ENCODE results near the gene OR51T1. TPM values are rescaled to one million over a fixed set of nuclear protein-coding genes. Genes with fewer than 3 reads are reported as not detected.

Gene OR51T1, protein sequence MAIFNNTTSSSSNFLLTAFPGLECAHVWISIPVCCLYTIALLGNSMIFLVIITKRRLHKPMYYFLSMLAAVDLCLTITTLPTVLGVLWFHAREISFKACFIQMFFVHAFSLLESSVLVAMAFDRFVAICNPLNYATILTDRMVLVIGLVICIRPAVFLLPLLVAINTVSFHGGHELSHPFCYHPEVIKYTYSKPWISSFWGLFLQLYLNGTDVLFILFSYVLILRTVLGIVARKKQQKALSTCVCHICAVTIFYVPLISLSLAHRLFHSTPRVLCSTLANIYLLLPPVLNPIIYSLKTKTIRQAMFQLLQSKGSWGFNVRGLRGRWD
- not detected in 2 replicates for total RNA-seq
- not detected for total RNA-seq (2013)
- not detected in 2 replicates for polyA plus RNA-seq
- polyA minus RNA-seq = not detected in 2 replicates

DNA sequence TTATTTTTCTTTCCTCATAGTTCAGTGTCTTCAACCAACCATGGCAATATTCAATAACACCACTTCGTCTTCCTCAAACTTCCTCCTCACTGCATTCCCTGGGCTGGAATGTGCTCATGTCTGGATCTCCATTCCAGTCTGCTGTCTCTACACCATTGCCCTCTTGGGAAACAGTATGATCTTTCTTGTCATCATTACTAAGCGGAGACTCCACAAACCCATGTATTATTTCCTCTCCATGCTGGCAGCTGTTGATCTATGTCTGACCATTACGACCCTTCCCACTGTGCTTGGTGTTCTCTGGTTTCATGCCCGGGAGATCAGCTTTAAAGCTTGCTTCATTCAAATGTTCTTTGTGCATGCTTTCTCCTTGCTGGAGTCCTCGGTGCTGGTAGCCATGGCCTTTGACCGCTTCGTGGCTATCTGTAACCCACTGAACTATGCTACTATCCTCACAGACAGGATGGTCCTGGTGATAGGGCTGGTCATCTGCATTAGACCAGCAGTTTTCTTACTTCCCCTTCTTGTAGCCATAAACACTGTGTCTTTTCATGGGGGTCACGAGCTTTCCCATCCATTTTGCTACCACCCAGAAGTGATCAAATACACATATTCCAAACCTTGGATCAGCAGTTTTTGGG lies at the start of gene OR51T1:
Gene OR51T1 (plus strand): TSS at position 41 of the 641 bp plus-strand sequence. CDS start 0 bp downstream, at position 41.
- ATAC-seq (ENCODE audit: low read depth) = no peak
- H3K4me1 ChIP-seq (ENCODE audit: control insufficient read depth in 2 of 2, insufficient read depth in 2 of 2, low read length in 2 of 2) = no peaks in the 10 kb centered on the region
- Mint-ChIP-seq H3K4me1 (no peaks in the 10 kb centered on the region), H3K27ac (no peak within 1 kb of the TSS), H3K4me3 (no peak within 1 kb of the TSS), H3K9me3 (ENCODE audit: insufficient read depth) (no peaks in the 10 kb centered on the region), H3K27me3 (peaks cover 2% of the 10 kb centered on the region)
- no peaks in the 10 kb centered on the region for H4K20me1 ChIP-seq (ENCODE audit: control insufficient read depth, insufficient read depth, low read length, poor library complexity, severe bottlenecking)
- WGBS (ENCODE audit: insufficient coverage) = 89% methylated on average over 8 of the region's 8 CpGs
- ChIA-PET CTCF (no interaction called here), POLR2A (no interaction called here)
- TF ChIP-seq, protein P1, sequence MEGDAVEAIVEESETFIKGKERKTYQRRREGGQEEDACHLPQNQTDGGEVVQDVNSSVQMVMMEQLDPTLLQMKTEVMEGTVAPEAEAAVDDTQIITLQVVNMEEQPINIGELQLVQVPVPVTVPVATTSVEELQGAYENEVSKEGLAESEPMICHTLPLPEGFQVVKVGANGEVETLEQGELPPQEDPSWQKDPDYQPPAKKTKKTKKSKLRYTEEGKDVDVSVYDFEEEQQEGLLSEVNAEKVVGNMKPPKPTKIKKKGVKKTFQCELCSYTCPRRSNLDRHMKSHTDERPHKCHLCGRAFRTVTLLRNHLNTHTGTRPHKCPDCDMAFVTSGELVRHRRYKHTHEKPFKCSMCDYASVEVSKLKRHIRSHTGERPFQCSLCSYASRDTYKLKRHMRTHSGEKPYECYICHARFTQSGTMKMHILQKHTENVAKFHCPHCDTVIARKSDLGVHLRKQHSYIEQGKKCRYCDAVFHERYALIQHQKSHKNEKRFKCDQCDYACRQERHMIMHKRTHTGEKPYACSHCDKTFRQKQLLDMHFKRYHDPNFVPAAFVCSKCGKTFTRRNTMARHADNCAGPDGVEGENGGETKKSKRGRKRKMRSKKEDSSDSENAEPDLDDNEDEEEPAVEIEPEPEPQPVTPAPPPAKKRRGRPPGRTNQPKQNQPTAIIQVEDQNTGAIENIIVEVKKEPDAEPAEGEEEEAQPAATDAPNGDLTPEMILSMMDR (IDR thresholded peaks at IDR 0.05) = no peak
- TF ChIP-seq EZH2 (IDR thresholded peaks at IDR 0.05; ENCODE audit: borderline replicate concordance, insufficient read depth, low read depth, low read length, poor library complexity, severe bottlenecking) = no peak
- H3K27ac ChIP-seq (ENCODE audit: low read length in 2 of 2) = no peak within 1 kb of the TSS
- intact Hi-C loops (cut with micrococcal nuclease) = no loop called here
- H3K27me3 ChIP-seq (replicated peaks in 1 of 4; ENCODE audit: control extremely low read depth in 1 of 4, control insufficient read depth in 3 of 4, insufficient read depth in 4 of 4, low read length in 3 of 4) = no peaks in the 10 kb centered on the region
- peaks cover 0 to 1% (median 0%) of the 10 kb centered on the region in 3 donors for H3K9me3 ChIP-seq (ENCODE audit: control extremely low read depth in 1 of 3, control insufficient read depth in 2 of 3, insufficient read depth in 1 of 3, low read length in 2 of 3)
- H3K4me3 ChIP-seq (ENCODE audit: control extremely low read depth in 1 of 5, extremely low read depth in 1 of 5, insufficient read depth in 1 of 5, low read depth in 2 of 5, low read length in 4 of 5) = no peak within 1 kb of the TSS
- H3K4me2 ChIP-seq (replicated peaks; ENCODE audit: low read depth, low read length, poor library complexity, severe bottlenecking) = no peak within 1 kb of the TSS
- H3K36me3 ChIP-seq (replicated peaks in 1 of 2; ENCODE audit: control extremely low read depth in 1 of 2, control insufficient read depth in 1 of 2, extremely low read depth in 1 of 2, insufficient read depth in 2 of 2, low read length in 1 of 2) = no peaks in the 10 kb centered on the region
- H3K79me2 ChIP-seq (ENCODE audit: control insufficient read depth, insufficient read depth, low read length) = no peaks in the 10 kb centered on the region
- DNase-seq = no peak
- H3K9ac ChIP-seq (ENCODE audit: low read length) = no peak within 1 kb of the TSS
- H2AFZ ChIP-seq (ENCODE audit: insufficient read depth, low read depth, low read length, poor library complexity, severe bottlenecking) = no peak within 1 kb of the TSS

All from B cell (primary cell).